ENCODE results near the gene PAQR5.

Gene PAQR5

DNA sequence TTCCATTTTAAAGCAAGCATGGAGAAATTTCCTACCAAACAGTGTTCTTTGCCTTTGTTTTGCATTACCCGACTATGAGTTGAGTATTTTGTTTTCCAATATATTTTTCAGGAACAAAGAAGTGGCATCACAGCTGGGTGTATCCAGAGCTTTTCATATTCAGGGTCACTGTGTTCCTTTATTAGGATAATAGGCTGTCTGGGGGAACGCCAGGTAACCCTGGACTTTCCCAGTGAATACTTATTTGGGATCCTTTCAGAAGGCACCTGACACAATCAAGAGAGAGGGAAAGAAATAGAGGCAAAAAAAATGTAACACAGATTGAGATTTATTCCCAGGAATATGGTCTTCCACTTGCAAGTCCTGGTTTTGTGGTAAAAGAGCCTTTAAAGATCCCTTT is 44.4 kb downstream of the PAQR5 start:
- Mint-ChIP-seq H3K4me1 (ENCODE audit: low read depth) (no peaks in the 10 kb centered on the region), H3K27ac (no peak overlapping the region), H3K4me3 (no peak overlapping the region), H3K27me3 (peaks cover 4% of the 10 kb centered on the region), H3K36me3 (no peaks in the 10 kb centered on the region), H3K9me3 (ENCODE audit: low read depth) (no peaks in the 10 kb centered on the region)

DNA sequence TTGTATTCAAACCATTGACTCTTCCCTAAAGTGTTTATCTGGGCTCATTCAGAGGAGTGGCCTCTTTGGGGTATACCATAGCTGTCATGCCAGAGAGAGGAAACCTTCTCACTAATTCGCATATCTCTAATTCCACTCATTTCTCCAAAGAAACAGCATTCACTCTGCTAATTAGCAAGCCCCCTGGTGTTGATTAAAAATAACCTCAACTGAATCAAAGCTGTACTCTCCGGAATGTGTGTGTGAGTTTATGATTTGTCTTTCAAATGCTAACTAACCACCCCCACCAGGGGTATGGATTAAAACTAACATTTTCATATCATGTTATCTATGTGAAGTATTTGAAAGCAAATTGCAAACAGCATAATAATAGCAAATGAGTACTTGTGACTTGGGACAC is 45.5 kb downstream of the PAQR5 start:
- Mint-ChIP-seq H3K27me3 (peaks cover 4% of the 10 kb centered on the region), H3K4me1 (ENCODE audit: low read depth) (no peaks in the 10 kb centered on the region), H3K4me3 (no peak overlapping the region), H3K27ac (no peak overlapping the region), H3K9me3 (ENCODE audit: low read depth) (no peaks in the 10 kb centered on the region), H3K36me3 (no peaks in the 10 kb centered on the region)

- Mint-ChIP-seq H3K9me3 (ENCODE audit: low read depth) (no peaks in the 10 kb centered on the region), H3K36me3 (no peaks in the 10 kb centered on the region), H3K4me1 (ENCODE audit: low read depth) (no peaks in the 10 kb centered on the region), H3K27me3 (peaks cover 4% of the 10 kb centered on the region), H3K4me3 (no peak overlapping the region), H3K27ac (no peak overlapping the region)
Observed at GRCh38 chr15:69346112-69346511, 47.4 kb downstream of the PAQR5 start.

DNA sequence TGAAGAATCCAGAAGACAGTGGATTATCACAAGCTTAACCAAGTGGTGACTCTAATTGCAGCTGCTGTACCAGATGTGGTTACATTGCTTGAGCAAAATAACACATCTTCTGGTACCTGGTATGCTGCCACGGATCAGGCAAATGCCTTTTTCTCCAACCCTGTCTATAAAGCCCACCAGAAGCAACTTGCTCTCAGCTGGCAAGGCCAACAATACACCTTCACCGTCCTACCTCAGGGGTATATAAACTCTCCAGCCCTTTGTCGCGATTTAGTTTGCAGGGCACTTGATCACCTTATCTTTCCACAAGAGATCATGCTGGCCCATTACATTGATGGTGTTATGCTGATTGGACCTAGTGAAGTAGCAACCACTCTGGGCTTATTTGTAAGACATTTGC is 52.6 kb downstream of the PAQR5 start:
- no peaks in the 10 kb centered on the region for H3K9me3 Mint-ChIP-seq (ENCODE audit: low read depth)
- H3K4me3 Mint-ChIP-seq = no peak overlapping the region
- no peaks in the 10 kb centered on the region for H3K4me1 Mint-ChIP-seq (ENCODE audit: low read depth)
- no peaks in the 10 kb centered on the region for H3K36me3 Mint-ChIP-seq
- no peaks in the 10 kb centered on the region for H3K27me3 Mint-ChIP-seq
- no peak overlapping the region for H3K27ac Mint-ChIP-seq

- H3K27me3 Mint-ChIP-seq = peaks cover under 1% of the 10 kb centered on the region
- no peaks in the 10 kb centered on the region for H3K36me3 Mint-ChIP-seq
- no peak overlapping the region for H3K4me3 Mint-ChIP-seq
- no peak overlapping the region for H3K27ac Mint-ChIP-seq
- H3K9me3 Mint-ChIP-seq (ENCODE audit: low read depth) = no peaks in the 10 kb centered on the region
- H3K4me1 Mint-ChIP-seq (ENCODE audit: low read depth) = no peaks in the 10 kb centered on the region
Observed at GRCh38 chr15:69351884-69352283, 53.2 kb downstream of the PAQR5 start.

DNA sequence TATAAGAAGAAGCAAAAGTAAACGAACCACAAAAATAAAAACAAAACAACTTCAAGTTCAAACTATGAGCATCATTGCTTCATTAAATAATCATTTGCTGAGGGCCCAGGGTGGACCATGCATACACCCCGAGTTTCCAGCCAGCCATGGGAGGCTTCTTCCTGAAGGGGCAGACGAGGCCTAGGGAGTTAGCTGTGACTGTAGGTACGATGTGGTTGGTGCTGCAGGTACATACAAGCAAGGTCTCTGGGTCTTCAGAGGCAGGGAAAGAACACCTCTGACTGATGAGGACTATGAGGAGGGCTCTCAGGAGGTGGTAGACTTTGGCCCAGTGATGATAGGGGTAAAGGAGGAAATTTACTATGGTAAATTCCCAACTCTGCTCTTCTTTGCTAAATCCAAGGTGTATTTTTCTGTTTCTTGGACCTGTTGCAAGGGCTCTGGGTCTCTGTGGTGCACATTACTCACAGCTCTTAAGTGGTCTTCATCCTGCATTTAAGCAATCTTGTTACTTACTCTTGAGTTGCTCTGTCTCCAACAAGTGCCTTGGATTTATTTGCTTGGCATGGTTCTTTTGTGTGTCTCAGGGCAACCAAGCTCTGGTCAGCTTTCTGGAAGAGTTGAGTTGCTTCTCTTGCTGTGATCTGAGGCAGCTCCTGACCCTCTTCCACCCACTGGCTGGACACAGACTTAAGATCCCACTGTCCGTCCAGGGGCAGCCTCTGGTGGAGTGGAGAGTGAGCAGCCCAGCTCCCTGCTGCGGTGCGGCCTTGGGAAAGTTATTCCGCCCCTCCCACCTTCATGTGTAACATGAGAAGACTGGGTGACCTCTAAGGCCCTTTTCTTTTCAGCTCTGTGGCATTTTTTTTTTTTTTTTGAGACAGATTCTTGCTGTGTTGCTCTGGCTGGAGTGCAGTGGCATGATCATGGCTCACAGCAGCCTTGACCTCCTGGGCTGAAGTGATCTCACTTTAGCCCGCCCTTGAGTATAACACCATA is 59.4 kb downstream of the PAQR5 start:
- Mint-ChIP-seq H3K4me3 (no peak overlapping the region), H3K4me1 (ENCODE audit: low read depth) (no peaks in the 10 kb centered on the region), H3K27me3 (peaks cover 2% of the 10 kb centered on the region), H3K9me3 (ENCODE audit: low read depth) (no peaks in the 10 kb centered on the region), H3K36me3 (no peaks in the 10 kb centered on the region), H3K27ac (no peak overlapping the region)

- Mint-ChIP-seq H3K4me1 (ENCODE audit: low read depth) (no peaks in the 10 kb centered on the region), H3K36me3 (no peaks in the 10 kb centered on the region), H3K27me3 (peaks cover 2% of the 10 kb centered on the region), H3K9me3 (ENCODE audit: low read depth) (no peaks in the 10 kb centered on the region), H3K4me3 (no peak overlapping the region), H3K27ac (no peak overlapping the region)
Observed at GRCh38 chr15:69358850-69359249, 60.1 kb downstream of the PAQR5 start.

DNA sequence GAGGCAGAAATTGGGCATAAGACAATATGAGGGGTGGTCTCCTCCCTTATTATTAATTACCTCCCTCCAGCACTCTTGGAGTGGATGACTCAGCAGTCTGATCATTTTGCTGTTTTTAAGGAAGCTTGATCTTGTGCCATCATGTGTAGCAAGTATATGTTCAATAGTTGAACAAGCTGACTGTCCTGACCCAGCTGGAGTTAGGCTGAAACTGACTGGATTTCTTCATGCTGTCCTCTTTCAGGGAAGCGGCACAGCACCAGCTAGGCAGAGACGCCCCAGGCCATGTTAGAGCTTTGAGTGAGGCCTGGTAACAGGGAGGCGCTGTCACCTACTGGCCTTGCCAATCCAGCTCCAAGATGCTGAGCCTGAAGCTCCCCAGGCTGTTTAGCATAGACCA is 61.0 kb downstream of the PAQR5 start:
- Mint-ChIP-seq H3K4me3 (no peak overlapping the region), H3K4me1 (ENCODE audit: low read depth) (no peaks in the 10 kb centered on the region), H3K27ac (no peak overlapping the region)

GRCh38 chr15:69360642-69361041 is 61.9 kb downstream of the PAQR5 start:
- Mint-ChIP-seq H3K9me3 (ENCODE audit: low read depth) (no peaks in the 10 kb centered on the region), H3K27ac (no peak overlapping the region), H3K4me1 (ENCODE audit: low read depth) (no peaks in the 10 kb centered on the region), H3K4me3 (no peak overlapping the region), H3K36me3 (no peaks in the 10 kb centered on the region), H3K27me3 (peaks cover 2% of the 10 kb centered on the region)

More for the DNA sequence above, 61.0 kb downstream of the PAQR5 start:
- Mint-ChIP-seq H3K9me3 (ENCODE audit: low read depth) (no peaks in the 10 kb centered on the region), H3K27me3 (peaks cover 2% of the 10 kb centered on the region), H3K36me3 (no peaks in the 10 kb centered on the region)

- Mint-ChIP-seq H3K9me3 (ENCODE audit: low read depth) (peaks cover 4% of the 10 kb centered on the region), H3K36me3 (no peaks in the 10 kb centered on the region), H3K27ac (no peak overlapping the region), H3K4me1 (ENCODE audit: low read depth) (no peaks in the 10 kb centered on the region), H3K27me3 (no peaks in the 10 kb centered on the region), H3K4me3 (no peak overlapping the region)
Observed at GRCh38 chr15:69367236-69367635, 68.5 kb downstream of the PAQR5 start.

- Mint-ChIP-seq H3K27ac (no peak overlapping the region), H3K4me1 (ENCODE audit: low read depth) (no peaks in the 10 kb centered on the region), H3K27me3 (peaks cover 1% of the 10 kb centered on the region), H3K36me3 (no peaks in the 10 kb centered on the region), H3K4me3 (no peak overlapping the region), H3K9me3 (ENCODE audit: low read depth) (peaks cover 4% of the 10 kb centered on the region)
Observed at GRCh38 chr15:69369631-69370030, 70.9 kb downstream of the PAQR5 start.

DNA sequence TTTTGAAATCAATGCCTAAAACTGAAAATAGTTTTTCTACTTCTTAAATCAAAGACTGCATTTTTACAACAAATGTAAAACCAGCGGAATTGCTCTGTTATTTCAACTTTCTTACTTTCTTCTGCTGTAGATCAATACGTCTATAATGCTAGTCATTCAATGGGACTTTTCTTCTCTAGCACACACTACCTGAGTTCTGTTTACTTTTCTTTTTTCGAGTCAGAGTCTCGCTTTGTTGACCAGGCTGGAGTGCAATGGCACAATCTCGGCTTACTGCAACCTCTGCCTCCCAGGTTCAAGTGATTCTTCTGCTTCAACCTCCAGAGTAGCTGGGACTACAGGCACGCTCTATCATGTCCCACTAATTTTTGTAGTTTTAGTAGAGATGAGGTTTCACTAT is 74.7 kb downstream of the PAQR5 start:
- Mint-ChIP-seq H3K27ac (no peak overlapping the region), H3K4me1 (ENCODE audit: low read depth) (no peaks in the 10 kb centered on the region), H3K36me3 (no peaks in the 10 kb centered on the region), H3K27me3 (peaks cover 3% of the 10 kb centered on the region), H3K4me3 (no peak overlapping the region), H3K9me3 (ENCODE audit: low read depth) (no peaks in the 10 kb centered on the region)

GRCh38 chr15:69375151-69375790 is 76.6 kb downstream of the PAQR5 start:
- Mint-ChIP-seq H3K27ac (no peak overlapping the region), H3K27me3 (peaks cover 5% of the 10 kb centered on the region), H3K36me3 (no peaks in the 10 kb centered on the region), H3K4me3 (no peak overlapping the region), H3K9me3 (ENCODE audit: low read depth) (no peaks in the 10 kb centered on the region), H3K4me1 (ENCODE audit: low read depth) (no peaks in the 10 kb centered on the region)

GRCh38 chr15:69377216-69377970 is 78.7 kb downstream of the PAQR5 start:
- Mint-ChIP-seq H3K27me3 (peaks cover 5% of the 10 kb centered on the region), H3K4me1 (ENCODE audit: low read depth) (no peaks in the 10 kb centered on the region), H3K4me3 (no peak overlapping the region), H3K36me3 (no peaks in the 10 kb centered on the region), H3K9me3 (ENCODE audit: low read depth) (no peaks in the 10 kb centered on the region), H3K27ac (no peak overlapping the region)
